Endothelial cell of umbilical vein (primary cell): ENCODE data around the gene NANOGP8.

Source experiments
- EZH2 ChIP-seq: IDR thresholded peaks from 2 replicates; pipeline ENCODE4 v1.6.1; 2012; ENCODE audit warnings: borderline replicate concordance, low read depth, mild to moderate bottlenecking, moderate library complexity, low read length, inconsistent platforms; ENCODE audit not compliant: severe bottlenecking
- FOS ChIP-seq: IDR thresholded peaks from 2 replicates; pipeline ENCODE4 v1.6.1; 2011; ENCODE audit warnings: mild to moderate bottlenecking, low read length, moderate library complexity, borderline replicate concordance; ENCODE audit not compliant: insufficient read depth
- GATA2 ChIP-seq: IDR thresholded peaks from 2 replicates; pipeline ENCODE4 v1.7.0; 2011; ENCODE audit warnings: low read depth, mild to moderate bottlenecking, moderate library complexity, mixed read lengths, low read length; ENCODE audit not compliant: insufficient read length, insufficient read depth
- JUN ChIP-seq: IDR thresholded peaks from 2 replicates; pipeline ENCODE4 v1.6.1; 2011; ENCODE audit warnings: borderline replicate concordance, low read depth; ENCODE audit not compliant: insufficient read length, insufficient read depth
- MAX ChIP-seq: IDR thresholded peaks from 2 replicates; pipeline ENCODE4 v1.6.1; 2011; ENCODE audit not compliant: insufficient read depth, insufficient read length
- MYC ChIP-seq: IDR thresholded peaks from one replicate; pipeline ENCODE4 v1.6.1; 2011; ENCODE audit warnings: mild to moderate bottlenecking, low read depth, low read length
- POLR2A ChIP-seq: IDR thresholded peaks from 2 replicates; pipeline ENCODE4 v1.6.1; 2012; ENCODE audit warnings: low read depth, mild to moderate bottlenecking, control low read depth, low read length
- POLR2AphosphoS5 ChIP-seq: IDR thresholded peaks from 2 replicates; pipeline ENCODE4 v1.6.1; 2012; ENCODE audit warnings: low read depth, mild to moderate bottlenecking, control low read depth, low read length, moderate library complexity; ENCODE audit not compliant: insufficient read depth
- TF ChIP-seq, protein P1 (sequence below), 2 donors: IDR thresholded peaks; 1 replicate in 1 of 2; 2 replicates in 1 of 2; pipeline ENCODE4 v1.5.1; 2011; ENCODE audit warnings: low read length in 2 of 2, mild to moderate bottlenecking in 2 of 2, moderate library complexity in 2 of 2, control low read depth in 1 of 2, inconsistent platforms in 1 of 2, low read depth in 1 of 2; ENCODE audit not compliant: insufficient read depth in 1 of 2; ENCODE audit errors: extremely low read depth in 1 of 2

GRCh38 chr15:35062738-35063099 lies 22.4 kb downstream of the NANOGP8 start:
- TF ChIP-seq POLR2A (no peak), GATA2 (no peak), EZH2 (no peak), MAX (no peak), MYC (no peak), FOS (no peak), POLR2AphosphoS5 (no peak), JUN (no peak)
- TF ChIP-seq, protein P1, sequence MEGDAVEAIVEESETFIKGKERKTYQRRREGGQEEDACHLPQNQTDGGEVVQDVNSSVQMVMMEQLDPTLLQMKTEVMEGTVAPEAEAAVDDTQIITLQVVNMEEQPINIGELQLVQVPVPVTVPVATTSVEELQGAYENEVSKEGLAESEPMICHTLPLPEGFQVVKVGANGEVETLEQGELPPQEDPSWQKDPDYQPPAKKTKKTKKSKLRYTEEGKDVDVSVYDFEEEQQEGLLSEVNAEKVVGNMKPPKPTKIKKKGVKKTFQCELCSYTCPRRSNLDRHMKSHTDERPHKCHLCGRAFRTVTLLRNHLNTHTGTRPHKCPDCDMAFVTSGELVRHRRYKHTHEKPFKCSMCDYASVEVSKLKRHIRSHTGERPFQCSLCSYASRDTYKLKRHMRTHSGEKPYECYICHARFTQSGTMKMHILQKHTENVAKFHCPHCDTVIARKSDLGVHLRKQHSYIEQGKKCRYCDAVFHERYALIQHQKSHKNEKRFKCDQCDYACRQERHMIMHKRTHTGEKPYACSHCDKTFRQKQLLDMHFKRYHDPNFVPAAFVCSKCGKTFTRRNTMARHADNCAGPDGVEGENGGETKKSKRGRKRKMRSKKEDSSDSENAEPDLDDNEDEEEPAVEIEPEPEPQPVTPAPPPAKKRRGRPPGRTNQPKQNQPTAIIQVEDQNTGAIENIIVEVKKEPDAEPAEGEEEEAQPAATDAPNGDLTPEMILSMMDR (IDR thresholded peaks at IDR 0.05; ENCODE audit: extremely low read depth in 1 of 2, insufficient read depth in 1 of 2, low read depth in 1 of 2, low read length in 2 of 2): no peak
